Measurements from ENCODE around the gene LDHD. TPM values are rescaled to one million over a fixed set of nuclear protein-coding genes. Genes with fewer than 3 reads are reported as not detected.

LDHD gene
- total RNA-seq, 1 experiment from 2014 or later: 4.1 TPM

GRCh38 chr16:75148311-75149195 lies 32.0 kb upstream of the LDHD start, which contains the start of gene ZFP1:
ZFP1 (plus strand) TSS chr16:75148524; CDS start chr16:75152952, 4,428 bp downstream.
- DNase-seq: peak; percentile 97
- Mint-ChIP-seq H3K9me3 (ENCODE audit: low read depth, unreplicated experiment) (peaks cover 15% of the 10 kb centered on the region), H3K27me3 (ENCODE audit: unreplicated experiment) (peaks cover 15% of the 10 kb centered on the region), H3K4me1 (ENCODE audit: low read depth, unreplicated experiment) (no peaks in the 10 kb centered on the region), H3K4me3 (ENCODE audit: low read depth, unreplicated experiment) (peak within 1 kb of the TSS; percentile 73), H3K27ac (ENCODE audit: unreplicated experiment) (peak within 1 kb of the TSS; percentile 28), H3K36me3 (ENCODE audit: insufficient read depth, unreplicated experiment) (peaks cover 27% of the 10 kb centered on the region)
- intact Hi-C loops (cut with micrococcal nuclease; ENCODE audit: unreplicated experiment): no loop called here
- CTCF ChIA-PET: no interaction called here
- no TSS peak for BruUV-seq (replicated peaks)
- TF ChIP-seq CTCF (IDR thresholded peaks at IDR 0.05; ENCODE audit: unreplicated experiment): no peak

- Mint-ChIP-seq H3K27ac (ENCODE audit: unreplicated experiment) (no peak overlapping the region), H3K4me1 (ENCODE audit: low read depth, unreplicated experiment) (no peaks in the 10 kb centered on the region), H3K9me3 (ENCODE audit: low read depth, unreplicated experiment) (peaks cover 15% of the 10 kb centered on the region), H3K27me3 (ENCODE audit: unreplicated experiment) (peaks cover 15% of the 10 kb centered on the region), H3K36me3 (ENCODE audit: insufficient read depth, unreplicated experiment) (peaks cover 27% of the 10 kb centered on the region), H3K4me3 (ENCODE audit: low read depth, unreplicated experiment) (peak overlapping the region; percentile 73)
- BruUV-seq (replicated peaks): no TSS peak
- CTCF ChIA-PET: no interaction called here
- DNase-seq: no peak
- TF ChIP-seq CTCF (IDR thresholded peaks at IDR 0.05; ENCODE audit: unreplicated experiment): no peak
- intact Hi-C loops (cut with micrococcal nuclease; ENCODE audit: unreplicated experiment): no loop called here
These were observed 31.4 kb upstream of the LDHD start for GRCh38 chr16:75147968-75148310.

GRCh38 chr16:75143941-75144340 lies 27.4 kb upstream of the LDHD start:
- no peak for DNase-seq
- Mint-ChIP-seq H3K4me3 (ENCODE audit: low read depth, unreplicated experiment) (no peak overlapping the region), H3K27me3 (ENCODE audit: unreplicated experiment) (peaks cover 15% of the 10 kb centered on the region), H3K9me3 (ENCODE audit: low read depth, unreplicated experiment) (no peaks in the 10 kb centered on the region), H3K36me3 (ENCODE audit: insufficient read depth, unreplicated experiment) (peaks cover 8% of the 10 kb centered on the region), H3K4me1 (ENCODE audit: low read depth, unreplicated experiment) (no peaks in the 10 kb centered on the region), H3K27ac (ENCODE audit: unreplicated experiment) (no peak overlapping the region)
- CTCF ChIA-PET: interaction anchor here (0.5 kb wide), 1 partner anchor 15 kb away, joined by 5 read pairs; no protein-coding TSS in a partner anchor
- intact Hi-C loops (cut with micrococcal nuclease; ENCODE audit: unreplicated experiment): no loop called here
- TF ChIP-seq CTCF (IDR thresholded peaks at IDR 0.05; ENCODE audit: unreplicated experiment): no peak
- BruUV-seq (replicated peaks): no TSS peak

GRCh38 chr16:75139498-75139897 lies 22.9 kb upstream of the LDHD start:
- no peak for DNase-seq
- H3K4me1 Mint-ChIP-seq (ENCODE audit: low read depth, unreplicated experiment): no peaks in the 10 kb centered on the region
- no peak overlapping the region for H3K27ac Mint-ChIP-seq (ENCODE audit: unreplicated experiment)
- peaks cover 28% of the 10 kb centered on the region for H3K27me3 Mint-ChIP-seq (ENCODE audit: unreplicated experiment)
- BruUV-seq (replicated peaks): no TSS peak
- CTCF ChIA-PET: no interaction called here
- no peak overlapping the region for H3K4me3 Mint-ChIP-seq (ENCODE audit: low read depth, unreplicated experiment)
- intact Hi-C loops (cut with micrococcal nuclease; ENCODE audit: unreplicated experiment): no loop called here
- peaks cover 4% of the 10 kb centered on the region for H3K36me3 Mint-ChIP-seq (ENCODE audit: insufficient read depth, unreplicated experiment)
- no peaks in the 10 kb centered on the region for H3K9me3 Mint-ChIP-seq (ENCODE audit: low read depth, unreplicated experiment)
- no peak for TF ChIP-seq CTCF (IDR thresholded peaks at IDR 0.05; ENCODE audit: unreplicated experiment)
